Lower lobe of right lung (tissue), 2 donors: ENCODE measurements around the gene DLGAP1. TPM values are rescaled to one million over a fixed set of nuclear protein-coding genes. Genes with fewer than 3 reads are reported as not detected.
A peak's percentile ranks its signal among the peaks of the same experiment; 100 is the strongest.

Source experiments
- ATAC-seq, 2 donors: fragments of 200-7000 bp; cut with Tn5 transposase; one replicate each; pipeline ENCODE4 v1.9.1; 2020 to 2022; ENCODE audit warnings: mild to moderate bottlenecking in 2 of 2, moderate library complexity in 2 of 2
- DNase-seq: peaks from one replicate; pipeline ENCODE4 v3.0.0-alpha.2; 2020
- H3K27ac ChIP-seq: fragments of 200-600 bp; one replicate; pipeline ENCODE4 v1.8.0; 2022
- H3K27me3 ChIP-seq: fragments of 200-600 bp; one replicate; pipeline ENCODE4 v1.8.0; 2022; ENCODE audit warnings: low read depth
- H3K36me3 ChIP-seq: fragments of 200-600 bp; one replicate; pipeline ENCODE4 v1.8.0; 2022; ENCODE audit warnings: mild to moderate bottlenecking
- H3K4me1 ChIP-seq: fragments of 200-600 bp; one replicate; pipeline ENCODE4 v1.8.0; 2022
- H3K4me3 ChIP-seq: fragments of 200-600 bp; one replicate; pipeline ENCODE4 v1.8.0; 2022; ENCODE audit warnings: mild to moderate bottlenecking
- H3K9me3 ChIP-seq: fragments of 200-600 bp; one replicate; pipeline ENCODE4 v1.8.0; 2022
- intact Hi-C: fragments of 100-400 bp; cut with DNase I; formaldehyde crosslinking; loops from one replicate; pipeline ENCODE4 v1.11.0; 2022
- total RNA-seq: library from RNA; stranded (reverse); fragmentation: NEBNext Ultra II Directional; extraction: Animal tissue kit (Norgen Biotek cat#: 25700); gene quantifications from one replicate; pipeline ENCODE4 v1.2.1, GENCODE V29; 2021
- TF ChIP-seq, protein P1 (sequence below): fragments of 200-600 bp; IDR thresholded peaks from one replicate; pipeline ENCODE4 v1.8.0; 2022; ENCODE audit warnings: antibody characterized with exemption, mild to moderate bottlenecking
- donor health status: DM: no; HTN: yes; CAD: no; lungs with severe emphysema.

Gene DLGAP1
- total RNA-seq, 1 donor from 2014 or later, result 3.8 TPM

- Histone ChIP-seq H3K4me3 (no peak overlapping the region), H3K36me3 (no peaks in the 10 kb centered on the region), H3K4me1 (no peaks in the 10 kb centered on the region), H3K27me3 (no peaks in the 10 kb centered on the region), H3K9me3 (no peaks in the 10 kb centered on the region), H3K27ac (no peak overlapping the region)
- DNase-seq (no peak), ATAC-seq (no peak)
- intact Hi-C loops, result no loop called here
- TF ChIP-seq, protein P1, sequence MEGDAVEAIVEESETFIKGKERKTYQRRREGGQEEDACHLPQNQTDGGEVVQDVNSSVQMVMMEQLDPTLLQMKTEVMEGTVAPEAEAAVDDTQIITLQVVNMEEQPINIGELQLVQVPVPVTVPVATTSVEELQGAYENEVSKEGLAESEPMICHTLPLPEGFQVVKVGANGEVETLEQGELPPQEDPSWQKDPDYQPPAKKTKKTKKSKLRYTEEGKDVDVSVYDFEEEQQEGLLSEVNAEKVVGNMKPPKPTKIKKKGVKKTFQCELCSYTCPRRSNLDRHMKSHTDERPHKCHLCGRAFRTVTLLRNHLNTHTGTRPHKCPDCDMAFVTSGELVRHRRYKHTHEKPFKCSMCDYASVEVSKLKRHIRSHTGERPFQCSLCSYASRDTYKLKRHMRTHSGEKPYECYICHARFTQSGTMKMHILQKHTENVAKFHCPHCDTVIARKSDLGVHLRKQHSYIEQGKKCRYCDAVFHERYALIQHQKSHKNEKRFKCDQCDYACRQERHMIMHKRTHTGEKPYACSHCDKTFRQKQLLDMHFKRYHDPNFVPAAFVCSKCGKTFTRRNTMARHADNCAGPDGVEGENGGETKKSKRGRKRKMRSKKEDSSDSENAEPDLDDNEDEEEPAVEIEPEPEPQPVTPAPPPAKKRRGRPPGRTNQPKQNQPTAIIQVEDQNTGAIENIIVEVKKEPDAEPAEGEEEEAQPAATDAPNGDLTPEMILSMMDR, result no peak
Measured at GRCh38 chr18:4069183-4069582, 385.9 kb downstream of the DLGAP1 start.

DNA sequence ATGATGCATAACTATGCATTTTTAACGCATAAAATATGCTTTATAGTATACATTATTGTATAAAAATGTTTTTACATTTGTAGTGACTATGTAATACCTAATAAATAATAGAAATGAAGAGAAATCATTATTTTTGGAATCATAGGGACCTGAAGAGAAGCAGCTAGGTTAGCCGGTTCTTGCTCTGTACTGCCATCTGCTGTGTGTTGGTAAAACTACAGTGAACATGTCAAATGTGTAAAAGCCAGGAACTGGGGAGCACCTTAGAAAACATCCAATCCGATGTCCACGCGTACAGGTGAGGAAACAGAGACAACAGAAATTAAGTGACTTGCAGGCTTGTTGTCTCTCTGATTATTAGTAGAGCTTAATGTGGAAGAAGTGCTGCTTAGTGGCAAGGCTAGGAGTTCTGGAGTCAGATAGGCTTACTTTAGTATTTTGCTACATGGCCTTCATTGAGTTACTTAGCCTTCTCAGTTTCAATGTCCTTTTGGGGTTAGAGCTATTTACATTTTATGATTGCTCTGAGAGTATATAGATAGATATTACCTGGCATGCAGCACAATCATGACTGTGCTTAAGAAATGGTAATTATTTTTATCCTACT, 386.5 kb downstream of the DLGAP1 start:
- H3K9me3 ChIP-seq, result no peaks in the 10 kb centered on the region
- no peaks in the 10 kb centered on the region for H3K4me1 ChIP-seq
- intact Hi-C loops, result no loop called here
- no peak overlapping the region for H3K27ac ChIP-seq
- no peaks in the 10 kb centered on the region for H3K27me3 ChIP-seq
- H3K36me3 ChIP-seq, result no peaks in the 10 kb centered on the region
- DNase-seq (no peak), ATAC-seq (peak; percentile 61 to 77)
- no peak overlapping the region for H3K4me3 ChIP-seq
- TF ChIP-seq, protein P1, result peak; percentile 67

DNA sequence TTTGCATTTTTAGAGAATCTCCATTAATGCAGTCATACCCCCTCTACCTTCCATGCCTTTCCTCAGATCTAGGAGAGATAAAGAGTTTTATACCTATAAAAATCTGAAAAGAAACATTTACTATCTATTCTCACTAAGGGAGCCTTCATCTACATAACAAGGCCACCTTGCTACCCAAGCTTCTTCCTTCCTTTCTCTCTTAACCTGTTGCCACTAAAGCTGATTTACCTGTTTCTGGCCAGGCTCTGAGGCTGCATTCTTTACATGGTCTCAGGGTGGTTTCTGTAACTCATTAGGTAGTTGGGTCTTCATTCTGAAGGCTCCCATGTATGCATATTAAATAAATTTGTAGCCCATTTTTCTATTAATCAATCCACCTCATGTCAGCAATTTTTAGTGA, 391.6 kb downstream of the DLGAP1 start:
- no peak for ATAC-seq
- no peak overlapping the region for H3K4me3 ChIP-seq

DNA sequence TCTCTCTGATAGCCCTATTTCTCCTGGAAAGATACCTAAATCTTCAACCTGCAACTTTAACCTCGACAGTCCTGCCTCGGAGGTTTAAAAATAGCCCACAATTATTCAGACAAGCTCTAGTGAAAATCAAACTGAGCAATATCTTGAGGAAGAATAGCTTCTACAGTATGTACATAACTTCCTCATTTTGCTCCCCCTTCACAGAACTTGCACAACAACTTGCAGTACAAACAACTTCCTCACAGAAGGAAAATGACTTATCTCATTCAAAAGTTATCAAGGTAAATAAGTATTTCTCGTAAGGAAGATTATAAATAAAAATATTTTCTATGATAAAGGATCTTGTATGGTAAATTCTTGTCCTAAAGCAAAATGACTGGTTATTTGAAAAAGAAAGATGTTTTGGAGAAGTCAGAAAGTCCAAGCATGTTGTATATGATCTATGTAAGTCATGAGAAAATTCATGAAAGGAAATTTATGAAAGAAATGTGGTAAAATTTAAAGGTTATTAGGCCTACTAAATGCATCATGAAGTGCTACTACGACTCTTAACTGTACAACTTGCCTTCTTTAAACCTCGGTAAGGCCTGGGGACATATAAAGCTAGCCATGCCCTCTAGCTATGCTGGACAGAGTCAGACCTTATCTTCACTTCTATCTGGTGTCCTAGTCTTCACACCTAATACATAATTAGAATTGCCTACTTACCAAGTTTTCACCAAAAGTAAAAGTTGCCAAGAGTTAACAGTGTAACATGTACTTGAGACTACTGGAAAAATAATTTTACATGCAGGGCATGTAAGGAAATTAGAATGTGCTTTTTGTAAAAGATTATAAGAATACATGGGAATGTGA, 394.5 kb downstream of the DLGAP1 start:
- no peaks in the 10 kb centered on the region for H3K27me3 ChIP-seq
- ATAC-seq (no peak), DNase-seq (no peak)
- H3K9me3 ChIP-seq, result peaks cover 6% of the 10 kb centered on the region
- no peak overlapping the region for H3K4me3 ChIP-seq
- no peak overlapping the region for H3K27ac ChIP-seq
- no peaks in the 10 kb centered on the region for H3K36me3 ChIP-seq
- intact Hi-C loops, result no loop called here
- no peaks in the 10 kb centered on the region for H3K4me1 ChIP-seq
- TF ChIP-seq, protein P1, result no peak

More for the DNA sequence above, 391.6 kb downstream of the DLGAP1 start:
- no peaks in the 10 kb centered on the region for H3K36me3 ChIP-seq
- no peak for DNase-seq
- TF ChIP-seq, protein P1, result no peak
- intact Hi-C loops, result no loop called here
- H3K27me3 ChIP-seq, result no peaks in the 10 kb centered on the region
- no peaks in the 10 kb centered on the region for H3K4me1 ChIP-seq
- H3K27ac ChIP-seq, result no peak overlapping the region
- peaks cover 6% of the 10 kb centered on the region for H3K9me3 ChIP-seq

DNA sequence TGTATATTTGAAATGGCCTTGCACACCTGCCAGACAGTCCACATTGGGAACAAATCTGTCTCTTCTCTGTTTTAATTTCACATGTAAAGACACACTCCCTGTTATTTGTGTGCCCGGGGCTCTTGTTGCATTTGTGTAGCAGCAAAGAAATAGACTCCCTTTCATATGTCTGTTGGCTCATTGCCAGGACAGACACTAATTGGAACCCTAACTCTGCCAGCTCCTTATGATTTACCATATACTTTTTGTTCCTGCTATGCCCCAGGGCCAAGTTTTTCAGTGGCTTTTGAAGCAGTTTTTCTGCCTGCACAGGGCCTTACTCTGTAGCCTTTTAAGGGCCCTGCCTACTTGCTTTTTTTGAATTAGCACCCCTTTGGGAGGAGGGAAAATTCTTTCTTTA, 396.9 kb downstream of the DLGAP1 start:
- intact Hi-C loops, result no loop called here
- no peaks in the 10 kb centered on the region for H3K4me1 ChIP-seq
- H3K27ac ChIP-seq, result no peak overlapping the region
- no peaks in the 10 kb centered on the region for H3K36me3 ChIP-seq
- H3K9me3 ChIP-seq, result peaks cover 6% of the 10 kb centered on the region
- no peaks in the 10 kb centered on the region for H3K27me3 ChIP-seq
- TF ChIP-seq, protein P1, result no peak
- DNase-seq (no peak), ATAC-seq (no peak)
- no peak overlapping the region for H3K4me3 ChIP-seq
